ENCODE data around the gene EFHD1. TPM values are rescaled to one million over a fixed set of nuclear protein-coding genes. Genes with fewer than 3 reads are reported as not detected.

The EFHD1 gene
- total and polyA plus RNA-seq, 2 of the 13 experiments (the other 11 are each of a cell fraction or from before 2014, with no cell fraction given), result 0.09 TPM; not detected in 1

GRCh38 chr2:232613538-232614134 is 19.8 kb upstream of the EFHD1 start (continued):
- TF ChIP-seq THAP9 (CRISPR knock-in tag; IDR thresholded peaks at IDR 0.05; ENCODE audit: borderline replicate concordance), result no peak
- no peak for TF ChIP-seq ZNF777 (CRISPR knock-in tag; IDR thresholded peaks at IDR 0.05)
- TF ChIP-seq ZNF207 (IDR thresholded peaks at IDR 0.05; ENCODE audit: borderline replicate concordance), result peak; percentile 56; the same call in 1 of the 2 replicates

GRCh38 chr2:232615339-232615738 is 18.1 kb upstream of the EFHD1 start:
- FAIRE-seq (no peak), ATAC-seq (no peak), DNase-seq (ENCODE audit: low spot score) (no peak)
- ChIA-PET CTCF (ENCODE audit: low intra/inter-chr PET ratio, low total read pairs) (no interaction called here), POLR2A (no interaction called here)
- no peaks in the 10 kb centered on the region for H3K9me3 ChIP-seq (ENCODE audit: low read length)
- BruUV-seq (replicated peaks), result no TSS peak
- H3K4me2 ChIP-seq (ENCODE audit: low read depth, low read length), result no peak overlapping the region
- H3K4me1 ChIP-seq (ENCODE audit: insufficient read depth, low read length), result no peaks in the 10 kb centered on the region; the same call in 1 of the 2 replicates
- H2AFZ ChIP-seq (ENCODE audit: low read length), result no peak overlapping the region
- no peaks in the 10 kb centered on the region for H3K36me3 ChIP-seq (replicated peaks in 1 of 2; ENCODE audit: control insufficient read depth in 1 of 2, insufficient read depth in 2 of 2, low read length in 2 of 2)
- no peak overlapping the region for H3K9ac ChIP-seq (ENCODE audit: insufficient read depth, low read depth, low read length)
- H3K27ac ChIP-seq (ENCODE audit: extremely low read length, insufficient read depth, low read length), result no peak overlapping the region
- no peaks in the 10 kb centered on the region for H3K79me2 ChIP-seq (ENCODE audit: insufficient read depth, low read length)
- H3K27me3 ChIP-seq (ENCODE audit: control insufficient read depth in 1 of 2, insufficient read depth in 2 of 2, low read length in 2 of 2), result no peaks in the 10 kb centered on the region; a peak in 1 of 5 replicates
- 17% methylated on average over 8 of the region's 8 CpGs for WGBS (ENCODE audit: low lambda C conversion rate)
- intact Hi-C loops (cut with micrococcal nuclease; ENCODE audit: unreplicated experiment) (no loop called here), in situ Hi-C loops (cut with HindIII; ENCODE audit: extremely low pct_ligation_motif_present, low pct_unique_long_range_greater_than_20kb) (no loop called here)
- H4K20me1 ChIP-seq (ENCODE audit: insufficient read depth, low read length), result no peaks in the 10 kb centered on the region
- H3K4me3 ChIP-seq (replicated peaks in 1 of 3; ENCODE audit: insufficient read depth in 1 of 3, low read depth in 2 of 3, low read length in 3 of 3), result no peak overlapping the region
- TF ChIP-seq ZNF224 (CRISPR knock-in tag; IDR thresholded peaks at IDR 0.05) (no peak), DR1 (CRISPR knock-in tag; IDR thresholded peaks at IDR 0.05) (no peak), ZNF121 (CRISPR knock-in tag; IDR thresholded peaks at IDR 0.05) (no peak), SNAI1 (CRISPR knock-in tag; IDR thresholded peaks at IDR 0.05; ENCODE audit: borderline replicate concordance) (no peak), ZBTB8A (CRISPR knock-in tag; IDR thresholded peaks at IDR 0.05; ENCODE audit: borderline replicate concordance, low read depth) (no peak), ATF1 (CRISPR knock-in tag; IDR thresholded peaks at IDR 0.05) (no peak), MLX (CRISPR knock-in tag; IDR thresholded peaks at IDR 0.05) (no peak), ZNF672 (CRISPR knock-in tag; IDR thresholded peaks at IDR 0.05) (no peak), ZFP1 (CRISPR knock-in tag; IDR thresholded peaks at IDR 0.05) (no peak), SNAPC4 (CRISPR knock-in tag; IDR thresholded peaks at IDR 0.05) (no peak), ZC3H13 (CRISPR knock-in tag; IDR thresholded peaks at IDR 0.05) (no peak), STAG1 (CRISPR knock-in tag; IDR thresholded peaks at IDR 0.05) (no peak), CENPX (CRISPR knock-in tag; IDR thresholded peaks at IDR 0.05) (no peak), ZNF543 (CRISPR knock-in tag; IDR thresholded peaks at IDR 0.05) (no peak)

Data from HepG2 (cell line).